Measurements from ENCODE around the gene LINC01488. TPM values are rescaled to one million over a fixed set of nuclear protein-coding genes. Genes with fewer than 3 reads are reported as not detected.
A peak's percentile ranks its signal among the peaks of the same experiment; 100 is the strongest.

Gene LINC01488
- total RNA-seq, 1 donor, result not detected

- DNase-seq (ENCODE audit: low read depth), result peak; percentile 19
Observed at GRCh38 chr11:69511358-69512055, 30.0 kb downstream of the LINC01488 start.

GRCh38 chr11:69512136-69512535, 30.7 kb downstream of the LINC01488 start:
- H3K4me3 ChIP-seq (ENCODE audit: low read depth, low read length), result no peak overlapping the region
- no peak for TF ChIP-seq CTCF (IDR thresholded peaks at IDR 0.05; ENCODE audit: insufficient read depth, low read depth, low read length)
- no peak for DNase-seq (ENCODE audit: low read depth)

More at GRCh38 chr11:69511358-69512055, 30.0 kb downstream of the LINC01488 start:
- no peak overlapping the region for H3K4me3 ChIP-seq (ENCODE audit: low read depth, low read length)
- TF ChIP-seq CTCF (IDR thresholded peaks at IDR 0.05; ENCODE audit: insufficient read depth, low read depth, low read length), result no peak

- H3K4me3 ChIP-seq (ENCODE audit: low read depth, low read length), result no peak overlapping the region
- no peak for DNase-seq (ENCODE audit: low read depth)
- no peak for TF ChIP-seq CTCF (IDR thresholded peaks at IDR 0.05; ENCODE audit: insufficient read depth, low read depth, low read length)
Observed at GRCh38 chr11:69512790-69513189, 31.3 kb downstream of the LINC01488 start.

GRCh38 chr11:69513196-69513595, 31.7 kb downstream of the LINC01488 start:
- H3K4me3 ChIP-seq (ENCODE audit: low read depth, low read length), result no peak overlapping the region
- DNase-seq (ENCODE audit: low read depth), result no peak
- TF ChIP-seq CTCF (IDR thresholded peaks at IDR 0.05; ENCODE audit: insufficient read depth, low read depth, low read length), result no peak

GRCh38 chr11:69513663-69514224, 32.3 kb downstream of the LINC01488 start:
- H3K4me3 ChIP-seq (ENCODE audit: low read depth, low read length), result no peak overlapping the region
- no peak for TF ChIP-seq CTCF (IDR thresholded peaks at IDR 0.05; ENCODE audit: insufficient read depth, low read depth, low read length)
- DNase-seq (ENCODE audit: low read depth), result no peak

GRCh38 chr11:69514771-69515170, 33.3 kb downstream of the LINC01488 start:
- H3K4me3 ChIP-seq (ENCODE audit: low read depth, low read length), result no peak overlapping the region
- TF ChIP-seq CTCF (IDR thresholded peaks at IDR 0.05; ENCODE audit: insufficient read depth, low read depth, low read length), result no peak
- no peak for DNase-seq (ENCODE audit: low read depth)

All from fibroblast of villous mesenchyme (primary cell).